Inflammatory macrophage treated with lipopolysaccharide for 1 hour (primary cell): ENCODE results near the gene SLC26A6.

Source experiments
- DNase-seq, 2 donors: peaks; one replicate each; pipeline ENCODE4 v3.0.0-alpha.2; 2020 to 2022

Gene SLC26A6

GRCh38 chr3:48631516-48632448 lies 3.5 kb downstream of the SLC26A6 start:
- no peak for DNase-seq

DNA sequence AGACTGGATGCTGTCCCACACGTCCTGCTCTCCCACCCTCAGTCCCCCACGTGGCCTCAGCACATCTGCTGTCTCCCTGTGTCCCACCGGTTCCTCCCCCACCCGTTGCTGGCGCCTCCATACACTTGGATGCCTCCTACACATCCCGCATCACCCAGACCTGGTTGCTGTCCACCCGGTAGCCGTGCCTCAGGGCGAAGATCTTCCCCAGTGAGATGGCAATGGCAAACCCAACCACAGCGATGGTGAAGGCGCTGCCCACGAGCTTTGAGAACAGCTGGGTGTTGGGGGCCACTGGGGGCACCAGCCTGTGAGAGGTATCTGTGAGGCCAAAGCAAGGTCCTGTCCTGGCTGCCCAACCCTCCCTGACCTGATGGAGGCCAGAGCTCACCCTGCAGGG lies 4.4 kb downstream of the SLC26A6 start:
- DNase-seq = no peak

GRCh38 chr3:48630407-48630806 lies 4.9 kb downstream of the SLC26A6 start:
- DNase-seq = no peak

DNA sequence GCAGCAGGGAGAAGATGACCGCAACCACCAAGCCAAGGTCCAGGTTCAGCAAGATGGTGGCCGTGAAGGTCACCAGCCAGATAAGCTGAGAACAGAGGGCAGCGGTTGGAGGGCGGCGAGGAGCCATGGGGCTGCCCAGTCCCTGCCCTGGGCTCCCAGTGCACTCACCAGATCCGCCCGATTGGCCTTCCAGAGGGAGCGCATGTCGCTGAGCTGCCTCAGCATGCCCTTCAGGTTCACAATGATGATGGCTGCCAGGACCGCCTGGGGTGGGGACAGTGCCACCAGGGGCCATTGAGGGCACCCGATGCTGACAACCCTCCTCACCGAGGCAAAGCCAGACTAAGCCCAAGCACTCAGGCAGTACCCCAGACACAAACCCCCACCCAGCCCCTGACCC lies 5.4 kb downstream of the SLC26A6 start:
- no peak for DNase-seq

DNA sequence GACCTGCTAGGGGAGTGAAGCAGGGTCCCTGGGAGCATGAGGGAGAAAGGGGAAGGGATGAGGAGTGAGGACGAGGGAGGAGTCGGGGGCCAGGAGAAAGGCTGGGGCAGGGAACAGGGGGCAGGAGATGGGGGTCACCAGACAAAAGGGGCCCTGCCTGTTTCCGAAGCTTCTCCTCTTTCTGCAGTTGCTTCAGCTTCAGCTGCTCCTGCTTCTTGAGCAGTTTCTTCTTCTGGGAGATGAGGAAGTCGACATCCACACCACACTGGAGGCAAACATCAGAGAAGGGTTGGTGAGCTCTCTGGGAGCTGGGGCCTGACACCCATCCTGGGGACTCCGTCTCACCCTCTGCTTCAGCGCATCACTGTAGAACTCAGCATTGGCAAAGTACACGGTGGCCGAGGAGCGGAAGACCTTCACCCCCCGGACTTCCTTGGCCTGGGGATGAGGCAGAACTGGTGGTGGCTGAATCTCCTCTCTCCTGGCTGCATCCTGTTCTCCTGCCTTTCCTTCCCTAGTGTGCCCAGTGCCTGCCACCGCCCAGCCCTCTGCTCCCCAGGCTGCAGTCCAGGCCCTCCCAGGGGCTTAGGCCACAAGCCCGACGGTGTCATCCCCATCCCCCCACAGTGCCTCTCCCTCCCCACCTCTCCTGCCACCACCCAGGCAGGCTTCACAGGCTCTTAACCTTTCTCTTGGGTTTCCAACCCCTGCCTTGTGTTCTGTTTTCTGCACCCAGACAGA lies 6.8 kb downstream of the SLC26A6 start:
- no peak for DNase-seq

DNA sequence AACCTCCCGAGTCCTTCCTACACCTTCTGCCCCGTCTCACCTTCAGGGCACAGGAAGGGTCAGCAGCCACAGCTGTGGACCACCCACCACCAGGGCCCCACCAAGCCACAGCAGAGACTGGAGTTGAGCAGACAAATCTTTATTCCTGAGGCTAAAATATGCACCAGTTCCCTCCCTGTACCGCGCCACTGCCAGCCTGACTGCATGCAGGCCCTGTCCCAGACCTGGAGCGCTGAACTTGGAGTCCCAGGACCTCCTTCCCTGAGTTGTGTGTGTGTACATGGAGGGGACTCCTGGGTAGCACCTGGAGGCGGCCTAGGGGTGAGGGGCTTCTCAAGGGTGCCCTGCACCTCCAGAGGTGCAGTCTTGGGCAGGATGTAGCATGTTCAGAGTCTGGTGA lies 9.7 kb downstream of the SLC26A6 start:
- no peak for DNase-seq

- no peak for DNase-seq
Measured at GRCh38 chr3:48624767-48625166, 10.5 kb downstream of the SLC26A6 start.

DNA sequence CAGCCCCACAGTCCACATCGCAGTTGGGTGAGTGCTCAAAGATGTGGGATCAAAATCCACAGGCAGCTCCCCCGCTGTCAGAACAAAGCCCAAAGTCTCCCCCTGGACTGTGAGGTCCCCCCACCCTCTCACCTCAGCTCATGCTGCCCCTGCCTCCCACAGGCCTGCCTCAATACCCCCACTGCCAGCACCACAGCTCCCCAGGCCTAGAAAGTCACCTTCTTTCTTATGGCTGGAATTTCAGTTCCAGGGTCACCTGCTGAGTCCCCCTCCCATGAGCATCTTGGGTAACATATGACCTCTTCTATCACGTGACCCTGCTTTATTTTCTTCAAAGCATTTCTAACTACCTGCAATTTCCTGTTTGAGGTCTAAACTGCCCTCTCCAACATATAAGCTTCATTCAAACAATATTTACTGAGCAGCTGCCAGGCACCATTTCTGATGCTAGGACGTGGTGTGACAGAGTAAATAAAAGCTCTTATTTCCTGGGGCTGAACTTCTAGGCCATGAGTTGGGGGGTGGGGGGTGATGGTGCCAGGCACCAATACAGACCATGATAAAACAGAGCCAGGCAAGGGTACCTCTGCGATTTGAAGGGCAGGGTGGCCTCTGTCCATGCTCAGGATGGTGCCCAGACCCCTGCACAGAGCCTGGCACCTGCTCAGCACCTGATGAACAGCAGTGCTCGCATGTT lies 11.3 kb downstream of the SLC26A6 start:
- no peak for DNase-seq

GRCh38 chr3:48621461-48621869 lies 13.8 kb downstream of the SLC26A6 start, which contains the start of gene TMEM89:
Gene TMEM89, minus strand, starts transcription at chr3:48621769. Its CDS starts 13 bp downstream, at chr3:48621756.
- no peak for DNase-seq

- DNase-seq = no peak
Measured at GRCh38 chr3:48619541-48620524, 15.4 kb downstream of the SLC26A6 start.

GRCh38 chr3:48617559-48617958 lies 17.7 kb downstream of the SLC26A6 start:
- DNase-seq = no peak

DNA sequence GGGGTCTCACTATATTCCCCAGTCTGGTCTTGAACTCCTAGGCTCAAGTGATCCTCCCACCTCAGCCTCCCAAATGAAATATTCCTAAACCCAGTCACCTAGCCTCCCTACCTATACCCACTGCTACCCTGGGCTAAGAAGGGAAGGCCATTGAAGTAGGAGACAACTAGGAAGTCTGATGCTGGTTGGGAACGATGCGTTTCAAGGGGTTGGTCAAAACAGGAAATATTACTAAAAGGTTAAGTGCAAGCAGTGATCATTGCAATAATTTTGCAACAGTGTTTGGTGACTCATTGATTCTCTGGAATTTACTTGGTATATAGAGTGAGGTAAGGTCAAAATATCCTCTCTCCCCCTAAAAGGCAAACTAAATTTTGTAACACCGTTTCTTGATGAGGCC lies 21.2 kb downstream of the SLC26A6 start:
- peak; percentile 94 to 99 for DNase-seq

DNA sequence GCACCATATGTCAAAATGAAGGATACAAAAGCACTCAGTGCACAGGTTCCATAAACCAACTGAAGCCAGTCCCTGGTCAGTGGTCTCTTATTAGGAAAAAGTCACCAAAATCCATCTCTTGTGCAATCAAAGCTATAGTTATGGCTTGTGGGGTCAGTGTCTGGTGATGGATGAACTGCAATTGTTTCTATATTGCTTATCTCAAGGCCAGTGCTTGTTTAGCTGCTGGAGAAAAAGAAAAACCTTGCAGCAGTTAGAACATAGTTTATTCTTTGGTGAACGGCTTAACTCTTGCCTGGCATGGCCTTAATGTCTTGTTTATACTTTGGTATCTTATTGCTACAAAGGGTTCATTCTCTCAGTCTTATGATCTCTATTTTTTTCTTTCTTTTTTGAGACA lies 23.0 kb downstream of the SLC26A6 start:
- DNase-seq = no peak

- peak; percentile 89 to 93 for DNase-seq
Measured at GRCh38 chr3:48609088-48610005, 25.9 kb downstream of the SLC26A6 start, which contains the start of gene UQCRC1. Gene UQCRC1, minus strand, starts transcription at chr3:48609646. Its CDS starts 26 bp downstream, at chr3:48609620.

DNA sequence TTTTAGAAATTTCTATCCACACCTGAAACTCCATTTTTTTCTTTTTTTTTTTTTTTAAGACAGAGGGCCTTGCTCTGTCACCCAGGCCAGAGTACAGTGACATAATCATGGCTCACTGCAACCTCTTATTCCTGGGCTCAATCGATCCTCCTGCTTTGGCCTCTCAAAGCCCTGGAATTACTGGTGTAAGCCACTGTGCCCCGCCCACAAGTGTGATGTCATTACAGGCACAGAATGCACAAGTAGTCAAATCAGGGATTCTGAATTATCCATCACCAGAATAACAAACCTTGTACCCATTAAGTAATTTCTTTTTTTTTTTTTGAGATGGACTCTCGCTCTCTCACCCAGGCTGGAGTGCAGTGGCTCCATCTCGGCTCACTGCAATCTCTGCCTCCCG lies 27.7 kb downstream of the SLC26A6 start:
- DNase-seq = peak; percentile 25 to 34

GRCh38 chr3:48601622-48601994 lies 33.7 kb downstream of the SLC26A6 start:
- DNase-seq = no peak

DNA sequence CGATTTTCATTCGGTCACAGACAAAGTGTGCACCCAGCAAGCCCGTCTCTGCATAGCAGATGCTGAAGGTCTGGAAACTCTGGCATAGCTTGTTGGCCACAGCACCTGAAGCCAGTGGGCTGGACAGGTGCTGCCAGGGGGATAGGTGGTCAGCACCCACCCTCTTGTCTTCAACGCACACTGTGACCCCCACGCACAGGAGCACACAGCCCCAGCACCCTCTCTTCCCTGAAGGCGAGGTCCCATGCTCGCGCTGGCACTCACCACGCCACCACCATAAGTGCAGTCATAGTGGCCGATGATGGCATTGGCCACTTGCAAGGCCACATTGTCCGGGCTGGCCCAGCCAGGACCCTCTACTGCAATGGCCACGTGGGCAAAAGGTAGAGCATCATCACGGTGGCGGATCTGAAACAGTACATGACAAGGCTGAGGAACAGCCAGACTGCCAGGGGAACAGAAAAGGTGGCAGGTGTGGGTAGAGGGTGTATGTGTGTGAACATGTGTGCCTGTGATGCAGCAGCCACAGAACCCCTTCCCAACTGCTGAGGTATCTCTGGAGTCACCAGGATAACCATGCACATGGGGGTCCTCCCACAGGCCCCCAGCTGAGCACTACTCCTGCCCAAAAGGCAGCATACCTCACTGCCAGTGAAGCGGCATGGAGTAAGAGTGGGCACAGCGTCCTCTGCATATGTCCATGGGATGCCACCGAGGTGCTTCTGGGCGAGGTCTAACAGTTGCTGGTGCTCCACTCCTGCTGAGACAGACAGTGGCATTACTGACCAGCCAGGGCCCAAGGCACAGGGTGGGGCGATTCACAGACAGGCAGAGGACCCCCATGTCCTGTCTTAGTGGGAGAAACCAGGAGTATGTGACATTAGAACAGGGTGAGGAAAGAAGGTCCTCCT lies 34.3 kb downstream of the SLC26A6 start:
- DNase-seq = no peak

DNA sequence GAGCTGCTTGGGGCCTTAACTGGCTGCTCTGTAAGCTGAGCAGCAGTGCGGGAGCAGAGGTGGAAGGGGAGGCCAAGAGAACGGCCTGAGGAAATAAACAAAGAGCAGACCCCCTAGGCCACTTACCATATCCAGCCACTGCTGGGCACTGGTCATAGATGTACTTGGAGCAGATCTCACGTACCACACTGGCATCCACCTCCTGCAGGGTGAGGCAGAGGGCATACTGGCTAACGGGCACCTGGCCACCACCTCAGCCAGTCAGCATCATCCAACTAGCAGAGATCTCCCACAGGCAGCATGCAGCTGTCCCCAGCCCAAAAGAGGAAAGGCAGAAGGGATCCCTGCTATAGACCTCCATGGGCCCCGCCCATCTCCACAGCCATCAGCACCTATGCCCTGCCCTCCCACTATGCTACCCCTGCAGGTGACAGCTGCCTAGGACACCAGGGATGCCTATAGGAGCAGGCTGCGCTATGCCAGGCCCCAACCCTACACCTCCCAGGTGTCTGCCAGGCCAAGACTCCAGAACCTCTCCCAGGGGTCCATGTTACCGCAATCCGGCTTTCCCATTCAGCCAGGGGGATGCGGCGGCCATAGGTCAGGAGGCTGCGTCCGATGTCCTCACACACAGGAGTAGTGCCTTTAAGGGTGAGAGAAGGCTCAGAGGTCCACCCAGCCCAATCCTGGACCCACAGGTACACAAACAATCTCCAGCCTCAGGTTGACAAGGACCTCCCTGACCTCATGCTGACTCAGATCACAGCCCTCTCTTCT lies 35.6 kb downstream of the SLC26A6 start:
- no peak for DNase-seq

DNA sequence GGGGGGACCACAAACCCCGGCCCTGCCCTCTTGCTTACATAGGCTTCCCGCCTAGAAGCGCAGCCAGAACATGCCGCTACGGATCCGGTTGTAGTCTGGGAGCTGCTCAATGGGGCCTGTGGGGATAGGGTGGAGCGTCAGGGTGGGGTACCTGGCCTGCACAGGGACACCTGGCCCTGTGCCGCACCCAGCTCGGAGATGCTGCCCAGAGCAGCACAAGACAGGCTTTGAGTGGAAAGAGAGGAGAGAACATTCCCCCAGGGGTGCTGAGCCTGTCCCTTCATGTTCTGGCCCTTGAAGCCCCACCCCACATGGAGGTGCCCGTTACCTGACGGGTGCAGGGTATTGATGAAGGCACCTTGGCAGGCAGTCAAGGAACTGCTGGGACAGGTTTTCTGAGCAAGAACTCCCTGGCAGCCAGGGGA lies 36.2 kb downstream of the SLC26A6 start:
- DNase-seq = no peak
